RWPE2 (cell line): ENCODE data around the gene SV2C.

Source experiments
- ATAC-seq: fragments of 200-7000 bp; cut with Tn5 transposase; 3 replicates; pipeline ENCODE4 v1.9.1; 2021; ENCODE audit warnings: low read depth
- DNase-seq: peaks from one replicate; pipeline ENCODE4 v3.0.0-alpha.2; 2020; ENCODE audit warnings: low spot score
- H3K27ac ChIP-seq: fragments of 450-650 bp; 2 replicates; pipeline ENCODE4 v1.5.1; 2017; ENCODE audit warnings: mild to moderate bottlenecking; ENCODE audit not compliant: poor library complexity, severe bottlenecking
- H3K27me3 ChIP-seq: fragments of 250-450 bp; sonication (Bioruptor Pico); 2 replicates; pipeline ENCODE4 v1.5.1; 2021; ENCODE audit warnings: mild to moderate bottlenecking, moderate library complexity; ENCODE audit not compliant: insufficient read depth, poor library complexity, severe bottlenecking
- H3K36me3 ChIP-seq: fragments of 250-450 bp; sonication (Bioruptor Pico); 2 replicates; pipeline ENCODE4 v1.5.1; 2020; ENCODE audit warnings: low read depth, mild to moderate bottlenecking, moderate library complexity
- H3K4me1 ChIP-seq: fragments of 250-450 bp; sonication (Bioruptor Pico); 2 replicates; pipeline ENCODE4 v1.5.1; 2021; ENCODE audit warnings: mild to moderate bottlenecking, moderate library complexity; ENCODE audit not compliant: insufficient read depth, poor library complexity, severe bottlenecking
- H3K4me3 ChIP-seq: fragments of 250-450 bp; sonication (Bioruptor Pico); 2 replicates; pipeline ENCODE4 v1.5.1; 2021; ENCODE audit warnings: mild to moderate bottlenecking, moderate library complexity; ENCODE audit not compliant: severe bottlenecking
- H3K9me3 ChIP-seq: fragments of 250-450 bp; sonication (Bioruptor Pico); 2 replicates; pipeline ENCODE4 v1.5.1; 2021; ENCODE audit warnings: mild to moderate bottlenecking, moderate library complexity; ENCODE audit not compliant: severe bottlenecking
- TF ChIP-seq, protein P1 (sequence below): fragments of 450-650 bp; IDR thresholded peaks from one replicate; pipeline ENCODE4 v1.5.1; 2017; ENCODE audit warnings: mild to moderate bottlenecking, moderate library complexity; ENCODE audit not compliant: poor library complexity, severe bottlenecking

Gene SV2C

DNA sequence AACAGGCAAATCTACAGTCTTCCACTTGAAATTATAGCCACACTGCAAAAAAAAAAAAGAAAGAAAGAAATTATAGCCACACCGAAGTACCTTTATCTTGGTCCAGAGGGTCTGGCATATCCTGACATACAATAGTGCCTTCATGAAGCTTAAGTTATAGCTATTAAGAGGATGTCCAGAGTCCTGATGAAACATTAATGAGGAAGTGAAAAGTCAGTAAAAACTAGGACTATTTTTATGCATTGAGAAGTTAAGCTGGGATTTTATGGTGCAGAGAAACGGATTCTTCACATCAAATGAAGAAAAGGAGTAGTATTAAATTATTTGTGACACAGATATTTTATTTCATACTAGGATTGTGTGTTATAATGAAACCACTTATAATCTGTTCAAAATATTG is 123.9 kb downstream of the SV2C start:
- H3K36me3 ChIP-seq, result no peaks in the 10 kb centered on the region
- ATAC-seq, result no peak
- TF ChIP-seq, protein P1, sequence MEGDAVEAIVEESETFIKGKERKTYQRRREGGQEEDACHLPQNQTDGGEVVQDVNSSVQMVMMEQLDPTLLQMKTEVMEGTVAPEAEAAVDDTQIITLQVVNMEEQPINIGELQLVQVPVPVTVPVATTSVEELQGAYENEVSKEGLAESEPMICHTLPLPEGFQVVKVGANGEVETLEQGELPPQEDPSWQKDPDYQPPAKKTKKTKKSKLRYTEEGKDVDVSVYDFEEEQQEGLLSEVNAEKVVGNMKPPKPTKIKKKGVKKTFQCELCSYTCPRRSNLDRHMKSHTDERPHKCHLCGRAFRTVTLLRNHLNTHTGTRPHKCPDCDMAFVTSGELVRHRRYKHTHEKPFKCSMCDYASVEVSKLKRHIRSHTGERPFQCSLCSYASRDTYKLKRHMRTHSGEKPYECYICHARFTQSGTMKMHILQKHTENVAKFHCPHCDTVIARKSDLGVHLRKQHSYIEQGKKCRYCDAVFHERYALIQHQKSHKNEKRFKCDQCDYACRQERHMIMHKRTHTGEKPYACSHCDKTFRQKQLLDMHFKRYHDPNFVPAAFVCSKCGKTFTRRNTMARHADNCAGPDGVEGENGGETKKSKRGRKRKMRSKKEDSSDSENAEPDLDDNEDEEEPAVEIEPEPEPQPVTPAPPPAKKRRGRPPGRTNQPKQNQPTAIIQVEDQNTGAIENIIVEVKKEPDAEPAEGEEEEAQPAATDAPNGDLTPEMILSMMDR, result no peak

GRCh38 chr5:76209297-76209696 is 126.1 kb downstream of the SV2C start:
- Histone ChIP-seq H3K4me3 (no peak overlapping the region), H3K4me1 (no peaks in the 10 kb centered on the region), H3K27ac (no peak overlapping the region), H3K27me3 (peaks cover 12% of the 10 kb centered on the region), H3K9me3 (peaks cover 3% of the 10 kb centered on the region), H3K36me3 (no peaks in the 10 kb centered on the region)
- TF ChIP-seq, protein P1, result no peak
- no peak for DNase-seq
- ATAC-seq, result no peak

More for the DNA sequence above, 123.9 kb downstream of the SV2C start:
- no peak for DNase-seq
- H3K27me3 ChIP-seq, result peaks cover 9% of the 10 kb centered on the region
- H3K4me3 ChIP-seq, result no peak overlapping the region
- no peak overlapping the region for H3K27ac ChIP-seq
- H3K4me1 ChIP-seq, result no peaks in the 10 kb centered on the region
- peaks cover 3% of the 10 kb centered on the region for H3K9me3 ChIP-seq

GRCh38 chr5:76210946-76211345 is 127.8 kb downstream of the SV2C start:
- H3K9me3 ChIP-seq, result peaks cover 3% of the 10 kb centered on the region
- H3K4me1 ChIP-seq, result no peaks in the 10 kb centered on the region
- TF ChIP-seq, protein P1, result no peak
- H3K4me3 ChIP-seq, result no peak overlapping the region
- ATAC-seq (no peak), DNase-seq (no peak)
- no peaks in the 10 kb centered on the region for H3K36me3 ChIP-seq
- H3K27ac ChIP-seq, result no peak overlapping the region
- H3K27me3 ChIP-seq, result peaks cover 12% of the 10 kb centered on the region

GRCh38 chr5:76213858-76214257 is 130.7 kb downstream of the SV2C start:
- TF ChIP-seq, protein P1, result no peak
- H3K27me3 ChIP-seq, result peaks cover 3% of the 10 kb centered on the region
- no peaks in the 10 kb centered on the region for H3K36me3 ChIP-seq
- H3K4me3 ChIP-seq, result no peak overlapping the region
- H3K4me1 ChIP-seq, result no peaks in the 10 kb centered on the region
- H3K27ac ChIP-seq, result no peak overlapping the region
- H3K9me3 ChIP-seq, result peaks cover 3% of the 10 kb centered on the region
- DNase-seq (no peak), ATAC-seq (no peak)

- no peak for ATAC-seq
Measured at GRCh38 chr5:76216748-76217147, 133.6 kb downstream of the SV2C start.

More at GRCh38 chr5:76216748-76217147, 133.6 kb downstream of the SV2C start:
- Histone ChIP-seq H3K4me3 (no peak overlapping the region), H3K9me3 (no peaks in the 10 kb centered on the region), H3K27me3 (peaks cover 4% of the 10 kb centered on the region), H3K36me3 (no peaks in the 10 kb centered on the region), H3K27ac (no peak overlapping the region), H3K4me1 (no peaks in the 10 kb centered on the region)
- TF ChIP-seq, protein P1, result no peak
- no peak for DNase-seq
